GM19452 (cell line): Measurements from ENCODE around the gene LZTR1.
"Not testable (repeated sequence)": the region's sequence is repeated elsewhere in the genome, so short reads cannot be mapped to it uniquely, and the experiment has no call there.

Experiments
- ATAC-seq: cut with Tn5 transposase; IDR thresholded peaks from one replicate; pipeline ENCODE4 v1.9.1; 2021; ENCODE audit not compliant: unreplicated experiment

Gene LZTR1

GRCh38 chr22:20995329-20996030 is 13.4 kb downstream of the LZTR1 start:
- ATAC-seq: no peak

- no peak for ATAC-seq
These were observed 13.9 kb downstream of the LZTR1 start for GRCh38 chr22:20996031-20996410.

- no peak for ATAC-seq
These were observed 14.8 kb downstream of the LZTR1 start for GRCh38 chr22:20996598-20997535.

- ATAC-seq: no peak
These were observed 15.6 kb downstream of the LZTR1 start for GRCh38 chr22:20997536-20998257.

- ATAC-seq: no peak
These were observed 16.6 kb downstream of the LZTR1 start for GRCh38 chr22:20998411-20999336.

- no peak for ATAC-seq
These were observed 17.5 kb downstream of the LZTR1 start for GRCh38 chr22:20999350-21000206.

GRCh38 chr22:21000207-21000986 is 18.3 kb downstream of the LZTR1 start:
- ATAC-seq: no peak

GRCh38 chr22:21000987-21001600 is 19.0 kb downstream of the LZTR1 start:
- peak; percentile 9 for ATAC-seq

- peak; percentile 89 for ATAC-seq
These were observed 19.7 kb downstream of the LZTR1 start, which contains the start of gene THAP7 for GRCh38 chr22:21001601-21002325. Gene THAP7, minus strand, starts transcription at chr22:21002118. Its CDS starts 207 bp downstream, at chr22:21001911.

- no peak for ATAC-seq
These were observed 21.7 kb downstream of the LZTR1 start for GRCh38 chr22:21003782-21004181.

- not testable (repeated sequence) for ATAC-seq
These were observed 27.1 kb downstream of the LZTR1 start for GRCh38 chr22:21009208-21009607.

- ATAC-seq: no peak
These were observed 27.7 kb downstream of the LZTR1 start for GRCh38 chr22:21009638-21010425.

GRCh38 chr22:21010426-21011113 is 28.5 kb downstream of the LZTR1 start:
- no peak for ATAC-seq

- no peak for ATAC-seq
These were observed 30.6 kb downstream of the LZTR1 start for GRCh38 chr22:21012446-21013407.

- no peak for ATAC-seq
These were observed 31.6 kb downstream of the LZTR1 start for GRCh38 chr22:21013657-21014201.
